H9 (cell line): Measurements from ENCODE around the gene CCDC192. TPM values are rescaled to one million over a fixed set of nuclear protein-coding genes. Genes with fewer than 3 reads are reported as not detected.

ENCODE experiments used
- DNase-seq: peaks from one replicate; pipeline ENCODE4 v3.0.0-alpha.2; 2017
- H2AFZ ChIP-seq: one replicate; pipeline ENCODE4 v1.6.1; 2013; ENCODE audit warnings: mild to moderate bottlenecking, low read length, control low read depth, moderate library complexity
- H2AK5ac ChIP-seq: 2 replicates; pipeline ENCODE4 v1.6.1; 2013; ENCODE audit warnings: low read length, control low read depth, mixed read lengths; ENCODE audit not compliant: insufficient read length
- H2BK120ac ChIP-seq: one replicate; pipeline ENCODE4 v1.6.1; 2013; ENCODE audit warnings: low read depth, mild to moderate bottlenecking, low read length, control low read depth, inconsistent platforms; ENCODE audit not compliant: poor library complexity, severe bottlenecking
- H2BK12ac ChIP-seq: 2 replicates; pipeline ENCODE4 v1.6.1; 2013; ENCODE audit warnings: low read length, control low read depth, mixed read lengths, low read depth; ENCODE audit not compliant: insufficient read length
- H2BK15ac ChIP-seq: 2 replicates; pipeline ENCODE4 v1.6.1; 2013; ENCODE audit warnings: low read depth, low read length, control low read depth
- H2BK20ac ChIP-seq: one replicate; pipeline ENCODE4 v1.6.1; 2013; ENCODE audit warnings: low read depth, mild to moderate bottlenecking, low read length, control low read depth, inconsistent platforms; ENCODE audit not compliant: poor library complexity, severe bottlenecking
- H2BK5ac ChIP-seq: 2 replicates; pipeline ENCODE4 v1.6.1; 2013; ENCODE audit warnings: low read length, control low read depth, mixed read lengths; ENCODE audit not compliant: insufficient read length
- H3K14ac ChIP-seq: 2 replicates; pipeline ENCODE4 v1.6.1; 2013; ENCODE audit warnings: low read length, control low read depth; ENCODE audit not compliant: insufficient read depth
- H3K18ac ChIP-seq: 2 replicates; pipeline ENCODE4 v1.6.1; 2013; ENCODE audit warnings: low read depth, mild to moderate bottlenecking, mixed read lengths, low read length, control low read depth; ENCODE audit not compliant: insufficient read length
- H3K23ac ChIP-seq: 2 replicates; pipeline ENCODE4 v1.6.1; 2013; ENCODE audit warnings: low read length, control low read depth, mixed read lengths, low read depth; ENCODE audit not compliant: insufficient read length
- H3K23me2 ChIP-seq: 2 replicates; pipeline ENCODE4 v1.6.1; 2013; ENCODE audit warnings: low read depth, mild to moderate bottlenecking, mixed read lengths, low read length, control low read depth; ENCODE audit not compliant: insufficient read length, poor library complexity, severe bottlenecking
- H3K27ac ChIP-seq: 2 replicates; pipeline ENCODE4 v1.5.1; 2013; ENCODE audit warnings: low read length, control low read depth, mixed read lengths, low read depth; ENCODE audit not compliant: insufficient read length
- H3K27me3 ChIP-seq: 2 replicates; pipeline ENCODE4 v1.6.1; 2013; ENCODE audit warnings: low read length, control low read depth, inconsistent platforms; ENCODE audit not compliant: insufficient read depth
- H3K4ac ChIP-seq: 2 replicates; pipeline ENCODE4 v1.6.1; 2013; ENCODE audit warnings: low read depth, mild to moderate bottlenecking, control low read depth, inconsistent platforms, low read length, moderate library complexity
- H3K4me1 ChIP-seq: 2 replicates; pipeline ENCODE4 v1.6.1; 2013; ENCODE audit warnings: low read length, control low read depth, inconsistent platforms; ENCODE audit not compliant: insufficient read depth
- H3K4me2 ChIP-seq: 2 replicates; pipeline ENCODE4 v1.6.1; 2013; ENCODE audit warnings: low read length, control low read depth, mixed read lengths; ENCODE audit not compliant: insufficient read length, insufficient read depth
- H3K56ac ChIP-seq: 2 replicates; pipeline ENCODE4 v1.6.1; 2013; ENCODE audit warnings: low read depth, mild to moderate bottlenecking, mixed read lengths, low read length, control low read depth; ENCODE audit not compliant: insufficient read length
- H3K79me1 ChIP-seq: 2 replicates; pipeline ENCODE4 v1.6.1; 2013; ENCODE audit warnings: low read depth, mild to moderate bottlenecking, moderate library complexity, low read length, control low read depth, inconsistent platforms; ENCODE audit not compliant: insufficient read depth, poor library complexity, severe bottlenecking
- H3K79me2 ChIP-seq: 2 replicates; pipeline ENCODE4 v1.6.1; 2013; ENCODE audit warnings: low read length, control low read depth, inconsistent platforms; ENCODE audit not compliant: insufficient read depth
- H3K9ac ChIP-seq: 2 replicates; pipeline ENCODE4 v1.6.1; 2013; ENCODE audit warnings: low read length, control low read depth, mixed read lengths; ENCODE audit not compliant: insufficient read length; ENCODE audit errors: extremely low read depth
- H3K9me3 ChIP-seq: one replicate; pipeline ENCODE4 v1.6.1; 2013; ENCODE audit warnings: low read depth, low read length, inconsistent platforms; ENCODE audit not compliant: control insufficient read depth
- H3T11ph ChIP-seq: one replicate; pipeline ENCODE4 v1.6.1; 2013; ENCODE audit warnings: mild to moderate bottlenecking, low read length, control low read depth, inconsistent platforms
- H4K20me1 ChIP-seq: one replicate; pipeline ENCODE4 v1.6.1; 2013; ENCODE audit not compliant: control insufficient read depth, insufficient read length, insufficient read depth
- H4K5ac ChIP-seq: 2 replicates; pipeline ENCODE4 v1.6.1; 2013; ENCODE audit warnings: low read depth, mild to moderate bottlenecking, mixed read lengths, low read length, control low read depth; ENCODE audit not compliant: insufficient read length
- H4K8ac ChIP-seq: replicated peaks from 2 replicates; pipeline ENCODE4 v1.6.1; 2013; ENCODE audit warnings: low read length, control low read depth, mixed read lengths, low read depth; ENCODE audit not compliant: insufficient read length
- H4K91ac ChIP-seq: 2 replicates; pipeline ENCODE4 v1.6.1; 2013; ENCODE audit warnings: low read depth, mild to moderate bottlenecking, moderate library complexity, mixed read lengths, low read length, control low read depth; ENCODE audit not compliant: insufficient read length
- H3K27ac Mint-ChIP-seq, 3 experiments: 2 replicates in 2 of 3; 3 replicates in 1 of 3; pipeline ENCODE4 v1.8.0; 2020 to 2021; ENCODE audit warnings: mixed read lengths in 3 of 3, mild to moderate bottlenecking in 1 of 3, moderate library complexity in 1 of 3
- H3K27me3 Mint-ChIP-seq: 2 replicates; pipeline ENCODE4 v1.8.0; 2021; ENCODE audit warnings: low read depth, mild to moderate bottlenecking, moderate library complexity, mixed read lengths
- H3K36me3 Mint-ChIP-seq, 3 experiments: 2 replicates in 2 of 3; 3 replicates in 1 of 3; pipeline ENCODE4 v1.8.0; 2020 to 2021; ENCODE audit warnings: low read depth in 3 of 3, mixed read lengths in 3 of 3; ENCODE audit not compliant: insufficient read depth in 1 of 3
- H3K4me1 Mint-ChIP-seq, 2 experiments: 2 replicates each; pipeline ENCODE4 v1.8.0; 2020; ENCODE audit warnings: mixed read lengths in 2 of 2
- H3K4me3 Mint-ChIP-seq, 2 experiments: 2 replicates in 1 of 2; 3 replicates in 1 of 2; pipeline ENCODE4 v1.8.0; 2020 to 2021; ENCODE audit warnings: mild to moderate bottlenecking in 2 of 2, mixed read lengths in 2 of 2, moderate library complexity in 1 of 2
- H3K9me3 Mint-ChIP-seq, 2 experiments: 2 replicates in 1 of 2; 3 replicates in 1 of 2; pipeline ENCODE4 v1.8.0; 2020; ENCODE audit warnings: mild to moderate bottlenecking in 2 of 2, mixed read lengths in 2 of 2, moderate library complexity in 1 of 2
- CTCF ChIP-seq: fragments of 200-600 bp; sonication (generic); conservative IDR thresholded peaks from 3 replicates; pipeline ENCODE4 v1.8.0; 2021; ENCODE audit warnings: antibody characterized with exemption, mild to moderate bottlenecking
- whole genome bisulfite sequencing: extraction: QIAGEN DNeasy Blood & Tissue Kit; methylation state at CpG from one replicate; pipeline ENCODE4 v1.1.7; 2013; ENCODE audit warnings: missing lambda C conversion rate, low lambda C conversion rate, mixed read lengths; ENCODE audit not compliant: insufficient read length; ENCODE audit errors: extremely low coverage; 5-methylcytosine and 5-hydroxymethylcytosine counted together
- total RNA-seq: library from RNA; stranded (reverse); gene quantifications from 2 replicates; pipeline ENCODE4 v1.2.1, GENCODE V29; 2021

Gene CCDC192
- total RNA-seq, 1 experiment from 2014 or later = not detected

GRCh38 chr5:127700237-127700766 is 2.9 kb upstream of the CCDC192 start:
- Histone ChIP-seq H3K18ac (no peak overlapping the region), H3K56ac (no peak overlapping the region)

More at GRCh38 chr5:127700237-127700766, 2.9 kb upstream of the CCDC192 start:
- Histone ChIP-seq H3K79me2 (no peaks in the 10 kb centered on the region), H4K5ac (no peak overlapping the region), H3K4me2 (no peak overlapping the region), H3K9me3 (no peaks in the 10 kb centered on the region), H3K9ac (no peak overlapping the region), H4K91ac (no peak overlapping the region), H3T11ph (no peak overlapping the region), H2BK12ac (no peak overlapping the region), H2AK5ac (no peak overlapping the region), H4K20me1 (no peaks in the 10 kb centered on the region), H3K79me1 (no peaks in the 10 kb centered on the region), H2BK120ac (no peak overlapping the region), H3K23ac (no peak overlapping the region), H4K8ac (no peak overlapping the region), H3K27ac (no peak overlapping the region), H3K27me3 (no peaks in the 10 kb centered on the region), H3K14ac (no peak overlapping the region), H3K23me2 (no peaks in the 10 kb centered on the region), H2BK5ac (no peak overlapping the region), H2BK20ac (no peak overlapping the region), H3K4me1 (0 out of 2 replicates have a peak, but pooled peaks cover 5% of the 10 kb centered on the region), H2BK15ac (no peak overlapping the region), H2AFZ (no peak overlapping the region), H3K4ac (no peak overlapping the region)
- Mint-ChIP-seq H3K9me3 (no peaks in the 10 kb centered on the region), H3K4me3 (no peak overlapping the region), H3K27me3 (no peaks in the 10 kb centered on the region), H3K27ac (no peak overlapping the region), H3K36me3 (no peaks in the 10 kb centered on the region), H3K4me1 (peaks cover 3 to 11% of the 10 kb centered on the region in 2 experiments; a peak in 2 of 4 replicates)
- no CpG with 5 or more reads among the region's 6 CpGs for WGBS
- no peak for TF ChIP-seq CTCF
- no peak for DNase-seq
